DND-41 (cell line): Measurements from ENCODE around the gene DSCAML1.

ENCODE experiments used
- EZH2 ChIP-seq: IDR thresholded peaks from 3 replicates; pipeline ENCODE4 v1.6.1; 2012; ENCODE audit warnings: borderline replicate concordance, low read depth, mild to moderate bottlenecking, moderate library complexity, low read length, inconsistent platforms; ENCODE audit not compliant: severe bottlenecking
- TF ChIP-seq, protein P1 (sequence below): IDR thresholded peaks from 2 replicates; pipeline ENCODE4 v1.5.1; 2012; ENCODE audit warnings: borderline replicate concordance, low read length, moderate library complexity, mild to moderate bottlenecking; ENCODE audit not compliant: poor library complexity, severe bottlenecking; ENCODE audit errors: extremely low read depth

DNA sequence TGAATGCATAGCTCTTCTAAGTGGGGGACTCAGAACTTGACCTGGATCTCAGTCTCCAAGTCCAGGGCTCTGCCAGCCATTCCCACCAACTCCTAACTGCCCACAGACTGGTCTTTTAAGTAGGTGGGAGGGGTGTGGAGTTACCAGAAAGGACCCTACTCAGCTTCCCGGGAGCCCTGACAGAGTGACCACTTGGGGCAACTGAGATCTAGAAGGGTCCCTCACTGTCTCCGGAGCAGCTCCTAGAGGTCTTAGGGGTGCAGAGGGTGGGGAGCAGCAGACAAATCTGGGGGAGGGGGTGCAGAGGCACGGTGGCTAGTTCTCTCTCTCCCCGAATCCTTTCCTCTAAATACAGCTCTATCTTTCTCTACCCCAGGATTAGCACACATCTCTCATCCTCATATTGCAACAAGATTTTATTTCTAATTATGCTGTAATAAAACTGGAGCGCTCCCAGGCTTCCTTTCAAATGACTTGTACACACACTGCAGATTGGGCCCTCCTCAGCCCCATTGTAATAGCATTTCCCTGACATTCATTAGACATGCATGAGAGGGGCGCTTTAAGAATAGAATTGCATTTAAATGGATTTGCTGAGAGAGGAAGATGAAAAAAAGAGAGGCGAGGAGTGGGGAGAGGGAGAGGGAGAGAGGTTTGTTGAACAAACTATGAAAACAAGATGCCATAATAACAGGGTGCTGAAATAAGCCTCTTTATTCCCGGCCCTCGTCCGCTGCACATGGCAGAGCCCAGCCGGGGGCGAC is 250.4 kb downstream of the DSCAML1 start:
- TF ChIP-seq, protein P1, sequence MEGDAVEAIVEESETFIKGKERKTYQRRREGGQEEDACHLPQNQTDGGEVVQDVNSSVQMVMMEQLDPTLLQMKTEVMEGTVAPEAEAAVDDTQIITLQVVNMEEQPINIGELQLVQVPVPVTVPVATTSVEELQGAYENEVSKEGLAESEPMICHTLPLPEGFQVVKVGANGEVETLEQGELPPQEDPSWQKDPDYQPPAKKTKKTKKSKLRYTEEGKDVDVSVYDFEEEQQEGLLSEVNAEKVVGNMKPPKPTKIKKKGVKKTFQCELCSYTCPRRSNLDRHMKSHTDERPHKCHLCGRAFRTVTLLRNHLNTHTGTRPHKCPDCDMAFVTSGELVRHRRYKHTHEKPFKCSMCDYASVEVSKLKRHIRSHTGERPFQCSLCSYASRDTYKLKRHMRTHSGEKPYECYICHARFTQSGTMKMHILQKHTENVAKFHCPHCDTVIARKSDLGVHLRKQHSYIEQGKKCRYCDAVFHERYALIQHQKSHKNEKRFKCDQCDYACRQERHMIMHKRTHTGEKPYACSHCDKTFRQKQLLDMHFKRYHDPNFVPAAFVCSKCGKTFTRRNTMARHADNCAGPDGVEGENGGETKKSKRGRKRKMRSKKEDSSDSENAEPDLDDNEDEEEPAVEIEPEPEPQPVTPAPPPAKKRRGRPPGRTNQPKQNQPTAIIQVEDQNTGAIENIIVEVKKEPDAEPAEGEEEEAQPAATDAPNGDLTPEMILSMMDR = no peak
- no peak for TF ChIP-seq EZH2
